H7 (cell line): Measurements from ENCODE around the gene KRT86. TPM values are rescaled to one million over a fixed set of nuclear protein-coding genes. Genes with fewer than 3 reads are reported as not detected.

Experiments used
- DNase-seq: peaks from one replicate; pipeline ENCODE4 v3.0.0; 2012
- H3K27me3 ChIP-seq: 2 replicates; pipeline ENCODE4 v1.6.0; 2011; ENCODE audit warnings: mild to moderate bottlenecking, low read length; ENCODE audit not compliant: control insufficient read depth, insufficient read depth
- H3K36me3 ChIP-seq: replicated peaks from 2 replicates; pipeline ENCODE4 v1.5.1; 2011; ENCODE audit warnings: low read length; ENCODE audit not compliant: control insufficient read depth, insufficient read depth
- H3K4me3 ChIP-seq: 2 replicates; pipeline ENCODE4 v1.5.1; 2011; ENCODE audit warnings: low read depth, mild to moderate bottlenecking, control low read depth, low read length, moderate library complexity; ENCODE audit not compliant: insufficient read depth
- total RNA-seq: library from RNA; depleted of rRNA; stranded (reverse); fragments of >200 nt; shearing (Covaris generic); gene quantifications from 2 replicates; pipeline ENCODE4 v1.2.3, GENCODE V29; 2014; rRNA removed

The KRT86 gene
- not detected in 2 replicates for total RNA-seq

DNA sequence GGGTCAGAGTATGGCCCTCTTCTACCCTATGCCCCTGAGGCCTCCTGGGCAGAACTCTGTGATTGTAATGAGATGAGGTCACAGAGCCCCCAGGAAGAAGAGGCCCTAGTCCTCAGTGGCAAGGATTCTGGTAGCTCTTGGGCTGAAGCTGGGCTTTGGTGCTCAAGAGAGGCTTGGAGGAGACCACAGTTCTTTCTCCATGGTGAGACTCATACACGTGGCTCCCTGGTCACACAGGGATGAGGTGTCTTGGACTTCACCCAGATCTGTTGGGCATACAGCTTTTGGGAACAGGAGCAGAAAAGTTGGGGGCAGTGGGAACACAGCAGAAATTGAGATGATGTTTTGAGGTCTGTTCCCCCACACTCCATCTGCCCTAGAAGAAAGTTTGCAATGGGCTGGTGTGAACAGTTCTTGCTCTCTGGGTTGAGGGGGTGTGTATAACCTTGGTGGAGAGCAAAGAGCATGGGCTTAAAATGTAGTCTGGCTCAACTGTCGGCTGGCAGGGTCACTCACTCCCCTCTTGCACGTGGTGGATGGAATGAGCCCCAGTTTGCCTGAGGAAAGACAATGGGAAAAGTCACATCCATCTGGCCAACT, at the start of gene KRT86:
Gene KRT86, plus strand, starts transcription at position 125 of the 600 bp plus-strand sequence. CDS start 27,272 bp downstream, outside the sequence.
- Histone ChIP-seq H3K27me3 (peaks cover 12% of the 10 kb centered on the region), H3K36me3 (no peaks in the 10 kb centered on the region), H3K4me3 (no peak within 1 kb of the TSS)
- DNase-seq = no peak

DNA sequence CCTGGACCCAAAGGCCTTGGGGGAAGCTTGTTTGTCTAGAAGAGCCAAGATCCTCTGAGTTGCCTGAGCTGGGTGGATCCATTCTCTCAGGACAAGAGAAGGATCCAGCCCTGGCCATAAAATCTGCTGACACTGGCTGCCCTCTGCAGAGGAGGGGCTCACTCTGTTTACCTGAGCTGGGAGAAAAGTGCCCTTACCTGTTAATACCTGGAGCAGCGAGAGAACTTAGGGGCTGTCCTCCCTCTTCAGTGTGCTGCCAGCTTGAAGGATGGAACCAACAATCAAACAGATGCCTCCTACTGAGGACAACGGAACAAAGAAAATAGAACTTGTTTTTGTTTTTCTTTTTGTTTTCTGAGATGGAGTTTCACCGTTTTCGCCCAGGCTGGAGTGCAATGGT, 48.7 kb upstream of the KRT86 start:
- no peak overlapping the region for H3K4me3 ChIP-seq
- no peaks in the 10 kb centered on the region for H3K36me3 ChIP-seq
- no peak for DNase-seq
- no peaks in the 10 kb centered on the region for H3K27me3 ChIP-seq

DNA sequence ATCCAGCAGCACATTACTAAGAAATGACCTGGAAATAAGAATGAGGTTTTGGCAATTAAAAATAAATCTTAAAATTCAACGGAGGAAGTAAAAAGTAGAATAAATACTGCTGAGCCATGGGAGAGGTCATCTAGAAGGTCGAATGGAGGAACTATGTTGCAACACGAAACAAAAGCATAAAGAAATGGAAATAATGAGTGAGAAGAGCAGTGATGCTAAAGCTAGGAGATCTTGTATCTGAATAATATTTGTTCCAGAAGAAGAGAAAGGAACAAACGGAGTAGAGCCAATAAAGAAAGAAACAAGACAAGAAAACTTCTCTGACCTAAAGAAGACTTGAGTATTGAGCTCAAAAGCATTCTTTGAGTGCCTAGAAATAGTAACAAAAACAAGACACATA, 48.0 kb upstream of the KRT86 start:
- H3K36me3 ChIP-seq = no peaks in the 10 kb centered on the region
- peaks cover 3% of the 10 kb centered on the region; the same call in 1 of the 2 replicates for H3K27me3 ChIP-seq
- DNase-seq = no peak
- H3K4me3 ChIP-seq = no peak overlapping the region

DNA sequence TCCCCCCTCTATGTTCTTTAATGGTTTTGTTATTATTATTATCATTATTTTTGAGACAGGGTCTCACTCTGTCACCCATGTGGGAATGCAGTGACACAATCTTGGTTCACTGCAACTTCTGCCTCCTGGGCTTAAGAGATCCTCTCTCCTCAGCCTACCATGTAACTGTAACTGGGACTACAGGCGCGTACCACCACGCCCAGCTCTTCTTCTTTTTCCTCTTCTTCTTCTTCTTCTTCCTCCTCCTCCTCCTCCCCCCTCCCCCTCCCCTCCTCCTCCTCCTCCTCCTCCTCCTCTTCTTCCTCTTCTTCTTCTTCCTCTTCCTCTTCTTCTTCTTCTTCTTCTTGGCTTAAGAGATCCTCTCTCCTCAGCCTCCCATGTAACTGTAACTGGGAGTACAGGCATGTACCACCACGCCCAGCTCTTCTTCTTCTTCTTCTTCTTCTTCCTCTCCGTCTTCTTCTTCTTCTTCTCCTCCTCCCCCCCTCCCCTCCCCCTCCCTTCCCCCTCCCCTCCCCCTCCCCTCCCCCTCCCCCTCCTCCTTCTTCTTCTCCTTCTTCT, 46.8 kb upstream of the KRT86 start:
- H3K27me3 ChIP-seq = peaks cover 14% of the 10 kb centered on the region
- H3K36me3 ChIP-seq = no peaks in the 10 kb centered on the region
- DNase-seq = no peak
- no peak overlapping the region for H3K4me3 ChIP-seq

DNA sequence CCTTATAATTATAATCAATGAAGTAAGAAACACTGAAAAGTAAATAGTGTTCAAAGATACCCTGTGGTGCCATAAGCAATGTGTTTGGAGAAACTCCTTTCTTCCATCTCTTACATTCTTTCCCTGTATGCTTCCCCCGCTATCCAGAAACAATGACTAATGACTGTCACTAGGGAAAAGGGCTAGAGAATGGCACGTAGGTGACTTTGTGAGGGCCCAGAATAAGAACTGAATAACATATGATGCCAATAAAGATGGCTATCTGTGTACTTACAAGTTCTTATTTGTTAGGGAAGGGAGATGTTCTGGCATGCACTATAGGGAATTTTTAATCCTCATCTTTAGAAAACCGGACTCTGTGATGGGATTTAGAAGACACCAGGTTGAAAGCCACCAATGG, 46.1 kb upstream of the KRT86 start:
- no peak overlapping the region for H3K4me3 ChIP-seq
- peaks cover 21% of the 10 kb centered on the region for H3K27me3 ChIP-seq
- no peak for DNase-seq
- H3K36me3 ChIP-seq = no peaks in the 10 kb centered on the region

DNA sequence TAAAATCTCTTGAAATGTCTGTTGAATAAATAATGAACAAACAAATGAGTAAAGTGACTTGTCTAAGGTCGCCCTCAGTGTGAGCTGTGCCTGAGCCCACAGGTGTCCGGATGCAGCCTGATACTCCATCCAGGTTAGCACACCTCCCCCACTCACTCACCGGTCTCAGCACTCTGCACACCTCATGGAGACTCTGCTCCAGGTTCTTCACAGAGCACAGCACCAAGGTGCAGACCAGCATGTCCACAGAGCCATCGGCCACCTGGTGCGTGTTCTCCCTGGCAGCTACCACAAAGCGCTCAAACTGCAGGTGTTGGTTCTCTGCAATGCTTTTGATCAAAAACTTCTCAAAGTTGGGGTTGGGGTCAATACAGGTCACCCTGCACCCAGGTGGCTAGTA, 45.5 kb upstream of the KRT86 start:
- Histone ChIP-seq H3K27me3 (peaks cover 25% of the 10 kb centered on the region), H3K36me3 (no peaks in the 10 kb centered on the region), H3K4me3 (no peak overlapping the region)
- no peak for DNase-seq

DNA sequence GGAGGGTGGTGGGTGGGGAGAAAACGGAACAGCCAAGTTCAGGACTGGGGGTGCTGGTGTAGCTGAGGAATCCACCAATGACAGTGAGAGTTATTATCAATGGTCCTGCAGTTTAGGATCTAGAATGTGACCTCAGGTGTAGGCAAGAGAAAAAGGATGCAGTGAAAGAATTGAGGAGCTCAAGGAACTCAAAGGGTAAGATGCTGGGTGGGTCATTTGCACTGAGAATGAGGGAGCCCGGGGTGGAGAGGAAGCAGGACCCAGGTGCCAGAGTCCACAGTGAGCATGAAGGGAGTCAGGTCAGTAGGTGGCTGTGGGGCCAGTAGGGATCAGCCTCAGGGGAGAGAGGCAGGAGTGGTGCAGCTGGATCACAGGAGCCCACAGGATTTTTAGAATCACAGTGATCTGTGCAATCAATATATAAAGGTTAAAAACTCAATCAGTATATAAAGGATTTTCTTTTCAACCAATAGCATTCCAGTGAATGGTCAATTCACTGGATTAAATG, 44.6 kb upstream of the KRT86 start:
- no peak overlapping the region for H3K4me3 ChIP-seq
- DNase-seq = no peak
- no peaks in the 10 kb centered on the region for H3K36me3 ChIP-seq
- peaks cover 32% of the 10 kb centered on the region for H3K27me3 ChIP-seq

DNA sequence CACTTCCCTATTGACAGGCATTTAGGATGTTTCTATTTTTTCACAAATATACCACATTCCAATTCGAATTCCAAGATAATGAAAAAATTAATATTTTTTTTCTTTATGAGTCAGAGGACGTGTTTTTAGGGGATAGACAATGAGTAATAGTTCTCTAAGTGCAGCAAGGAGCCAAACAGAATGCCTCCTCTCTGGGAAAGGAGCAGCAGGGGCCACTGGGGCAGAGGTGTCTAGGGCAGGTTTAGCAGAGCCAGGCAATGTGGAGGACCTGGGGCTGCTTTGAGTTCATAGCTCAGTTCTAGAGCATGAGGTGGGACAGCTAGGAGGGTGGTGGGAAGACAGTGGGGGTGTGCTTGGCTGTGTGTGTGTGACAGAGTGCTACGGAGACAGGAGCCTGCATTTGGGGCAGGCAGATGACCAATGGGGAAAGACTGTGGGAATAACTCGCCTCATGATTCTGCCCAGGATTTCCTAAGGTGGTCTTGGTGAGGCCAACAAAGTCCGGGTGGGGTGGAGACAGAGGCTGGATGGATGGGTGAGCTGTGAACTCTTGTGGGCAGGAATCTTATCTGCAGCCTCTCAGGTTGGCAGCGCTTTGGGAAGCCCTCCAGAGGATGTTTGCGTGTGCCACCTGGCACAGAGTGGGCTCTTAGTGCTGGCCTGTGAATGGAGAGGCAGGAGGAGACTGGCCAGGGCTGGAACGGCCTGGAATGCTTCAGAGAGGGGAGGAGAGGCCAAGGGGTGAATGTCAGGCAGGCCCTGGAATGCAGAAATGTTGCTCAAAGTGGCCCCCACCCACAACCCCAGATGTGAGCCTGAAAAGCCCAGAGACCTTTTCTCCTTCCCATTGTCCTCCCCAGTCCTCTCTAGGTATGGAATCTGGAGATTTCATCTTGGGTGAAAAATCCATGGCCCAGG, 43.8 kb upstream of the KRT86 start:
- DNase-seq = peak; percentile 43
- Histone ChIP-seq H3K36me3 (no peaks in the 10 kb centered on the region), H3K4me3 (no peak overlapping the region), H3K27me3 (peaks cover 38% of the 10 kb centered on the region)

DNA sequence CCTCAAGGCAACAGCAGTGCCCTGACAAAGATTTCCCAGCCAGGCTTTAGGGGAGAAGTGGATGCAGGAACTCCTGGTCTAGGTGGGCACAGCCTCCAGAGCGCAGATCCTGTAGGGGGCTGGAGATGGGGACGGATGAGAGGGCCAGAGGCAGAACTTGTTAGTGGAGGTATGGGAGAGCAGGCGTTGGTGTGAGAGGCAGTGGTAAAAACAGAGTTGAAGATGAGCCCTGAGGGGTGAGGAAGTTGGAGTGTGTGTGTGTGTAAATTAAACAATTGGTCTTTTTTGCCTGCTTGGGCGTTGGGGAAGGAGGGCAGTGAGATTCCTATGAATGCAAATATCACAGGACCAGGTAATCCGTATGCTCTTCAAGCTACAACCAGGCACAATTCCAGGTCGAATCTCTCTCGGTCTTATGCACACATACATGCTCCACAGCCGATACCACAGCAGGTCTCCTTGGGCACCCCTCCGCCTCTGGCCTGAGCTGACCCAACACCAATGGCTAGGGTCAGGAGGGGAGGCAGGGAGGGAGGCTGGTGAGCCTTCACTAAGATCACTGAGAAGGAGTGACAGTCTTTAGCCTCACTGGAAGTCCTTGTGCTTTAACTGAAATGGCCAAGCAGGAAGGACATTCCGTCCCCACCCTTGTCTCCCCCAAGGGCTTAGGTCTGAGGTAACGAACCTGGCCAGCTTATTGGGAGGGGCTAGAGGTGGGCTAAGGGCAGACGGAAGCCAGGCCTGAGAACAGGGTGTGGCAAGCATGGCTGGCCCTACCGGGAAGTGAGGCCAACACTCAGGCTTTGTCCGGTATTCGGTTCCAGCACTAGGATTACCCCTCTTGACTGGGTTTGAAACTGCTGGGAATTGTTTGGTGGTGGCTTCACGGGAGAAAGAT, 42.9 kb upstream of the KRT86 start:
- Histone ChIP-seq H3K36me3 (no peaks in the 10 kb centered on the region), H3K27me3 (peaks cover 39% of the 10 kb centered on the region), H3K4me3 (no peak overlapping the region)
- DNase-seq = peak; percentile 23

DNA sequence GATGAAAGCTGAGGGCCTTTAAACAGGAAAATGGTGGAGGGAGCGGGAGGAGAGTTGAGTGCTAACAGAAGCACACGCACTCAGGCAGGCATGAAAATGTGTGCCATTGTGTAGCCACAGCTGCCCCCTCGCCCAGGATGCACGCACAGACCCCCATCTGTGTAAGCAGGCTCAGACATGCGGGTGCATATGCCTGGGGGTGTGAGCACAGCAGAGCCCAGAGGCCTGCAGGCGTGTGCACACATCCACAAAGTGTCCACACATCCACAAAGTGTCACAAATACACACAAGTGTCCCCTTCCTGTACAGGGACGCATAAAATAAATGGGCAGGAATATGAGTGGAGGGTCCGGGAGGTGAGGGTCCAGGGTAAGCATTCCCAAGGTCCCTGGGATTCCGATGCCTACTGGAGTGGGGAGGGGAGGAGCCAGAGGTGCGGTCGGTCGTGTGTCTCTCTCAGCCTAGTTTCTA, 42.2 kb upstream of the KRT86 start:
- H3K27me3 ChIP-seq = peaks cover 39% of the 10 kb centered on the region
- no peak overlapping the region; the same call in 1 of the 2 replicates for H3K4me3 ChIP-seq
- DNase-seq = no peak
- H3K36me3 ChIP-seq = no peaks in the 10 kb centered on the region

DNA sequence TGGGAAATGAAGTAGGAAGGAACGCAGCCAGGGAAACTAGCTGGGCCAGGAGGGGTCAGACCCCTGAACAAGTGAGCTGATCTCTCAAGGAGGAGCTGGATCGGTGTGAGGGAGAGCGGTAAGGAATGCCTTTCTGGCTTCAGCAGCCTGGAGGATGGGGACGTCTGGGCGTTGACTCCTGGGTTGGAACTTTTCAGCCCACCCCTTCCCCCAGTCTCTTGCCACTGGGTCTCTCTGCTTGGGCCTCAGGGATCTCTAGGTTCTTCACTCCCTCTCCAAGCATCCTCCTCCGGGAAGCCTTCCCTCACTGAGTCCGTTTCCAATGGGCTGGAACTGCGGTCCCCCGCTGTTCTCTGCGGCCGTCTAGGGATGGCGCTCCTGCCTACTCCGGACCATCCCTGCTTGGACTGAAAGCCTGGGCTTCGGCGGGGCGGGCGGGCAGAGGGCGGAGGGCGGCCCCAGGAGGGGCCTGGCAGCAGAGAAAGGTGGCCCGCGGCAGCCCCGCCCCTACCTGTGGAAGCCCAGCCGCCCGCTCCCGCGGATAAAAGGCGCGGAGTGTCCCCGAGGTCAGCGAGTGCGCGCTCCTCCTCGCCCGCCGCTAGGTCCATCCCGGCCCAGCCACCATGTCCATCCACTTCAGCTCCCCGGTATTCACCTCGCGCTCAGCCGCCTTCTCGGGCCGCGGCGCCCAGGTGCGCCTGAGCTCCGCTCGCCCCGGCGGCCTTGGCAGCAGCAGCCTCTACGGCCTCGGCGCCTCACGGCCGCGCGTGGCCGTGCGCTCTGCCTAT, 41.6 kb upstream of the KRT86 start, which contains the start of gene KRT7:
Gene KRT7, plus strand, starts transcription at position 570 of the 788 bp plus-strand sequence. Its CDS starts 54 bp downstream, at position 624.
- peak; percentile 86 for DNase-seq
- Histone ChIP-seq H3K27me3 (peaks cover 39% of the 10 kb centered on the region), H3K4me3 (peak within 1 kb of the TSS; percentile 39), H3K36me3 (no peaks in the 10 kb centered on the region)

DNA sequence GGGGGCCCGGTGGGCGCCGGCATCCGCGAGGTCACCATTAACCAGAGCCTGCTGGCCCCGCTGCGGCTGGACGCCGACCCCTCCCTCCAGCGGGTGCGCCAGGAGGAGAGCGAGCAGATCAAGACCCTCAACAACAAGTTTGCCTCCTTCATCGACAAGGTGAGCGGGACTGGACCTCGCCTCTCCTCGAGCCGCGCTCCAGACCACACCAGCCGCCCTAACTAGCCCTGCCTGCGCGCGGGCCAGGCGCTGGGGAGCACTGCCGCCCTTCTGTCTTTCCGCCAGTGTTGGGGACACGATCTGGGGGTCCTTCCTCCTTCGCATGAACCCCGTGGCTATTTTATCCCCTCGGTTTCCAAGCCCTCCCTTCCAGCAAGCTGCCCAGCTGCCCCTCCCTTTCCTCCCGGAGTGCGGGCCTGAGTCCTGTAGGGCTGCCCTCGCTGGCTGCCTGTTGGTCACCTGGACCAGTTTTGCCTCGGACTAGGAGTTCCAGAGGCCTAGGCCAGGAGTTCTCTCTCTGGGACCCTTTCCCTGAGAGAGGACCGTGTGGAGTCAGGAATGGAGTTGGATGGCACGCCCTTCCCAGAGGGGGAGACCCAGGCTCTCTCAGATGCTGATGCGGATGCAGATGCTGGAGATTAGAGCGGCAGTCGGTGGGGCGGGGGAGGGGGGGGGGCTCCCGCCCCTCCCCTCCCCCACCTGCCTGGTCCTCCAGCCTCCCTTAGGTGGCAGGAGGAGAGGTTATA, 40.8 kb upstream of the KRT86 start:
- no peaks in the 10 kb centered on the region for H3K36me3 ChIP-seq
- DNase-seq = peak; percentile 90
- H3K4me3 ChIP-seq = peak overlapping the region; percentile 39; the same call in 1 of the 2 replicates
- peaks cover 39% of the 10 kb centered on the region for H3K27me3 ChIP-seq
